WTC11 (cell line): ENCODE data around the gene CHST14. TPM values are rescaled to one million over a fixed set of nuclear protein-coding genes. Genes with fewer than 3 reads are reported as not detected.

Source experiments
- ATAC-seq: fragments of 200-7000 bp; cut with Tn5 transposase; 2 replicates; pipeline ENCODE4 v1.10.0; 2021; ENCODE audit warnings: mild to moderate bottlenecking, moderate library complexity
- CTCF ChIA-PET: fragments of 300-600 bp; sonication (Branson Sonifier 250); formaldehyde crosslinking; loops from one replicate; lab custom pipeline; 2021; ENCODE audit warnings: antibody characterized with exemption; lab: Charles Lee
- POLR2A ChIA-PET: fragments of 350-600 bp; sonication (Branson Sonifier 250); formaldehyde crosslinking; loops from one replicate; lab custom pipeline; 2021; ENCODE audit warnings: antibody characterized with exemption; lab: Charles Lee
- DNase-seq: peaks from one replicate; pipeline ENCODE4 v3.0.0; 2021; ENCODE audit warnings: low spot score
- H3K27ac Mint-ChIP-seq: 2 replicates; pipeline ENCODE4 v1.8.0; 2021; ENCODE audit warnings: mixed read lengths
- H3K27me3 Mint-ChIP-seq: 2 replicates; pipeline ENCODE4 v1.8.0; 2021; ENCODE audit warnings: low read depth, mild to moderate bottlenecking, moderate library complexity, mixed read lengths
- H3K36me3 Mint-ChIP-seq: 2 replicates; pipeline ENCODE4 v1.8.0; 2021; ENCODE audit warnings: mixed read lengths
- H3K4me1 Mint-ChIP-seq: 2 replicates; pipeline ENCODE4 v1.8.0; 2022; ENCODE audit warnings: mixed read lengths
- H3K4me3 Mint-ChIP-seq: 2 replicates; pipeline ENCODE4 v1.8.0; 2021; ENCODE audit warnings: mild to moderate bottlenecking, moderate library complexity, mixed read lengths
- H3K9me3 Mint-ChIP-seq: 2 replicates; pipeline ENCODE4 v1.8.0; 2021; ENCODE audit warnings: mixed read lengths
- ARID4B ChIP-seq: sonication (generic); formaldehyde crosslinking; IDR thresholded peaks from 2 replicates; pipeline ENCODE4 v1.8.0; 2023; ENCODE audit warnings: missing genetic modification reagents, mild to moderate bottlenecking, borderline replicate concordance
- E2F1 ChIP-seq: sonication (generic); formaldehyde crosslinking; IDR thresholded peaks from 2 replicates; pipeline ENCODE4 v1.8.0; 2022; ENCODE audit warnings: mild to moderate bottlenecking, missing genetic modification reagents
- E2F5 ChIP-seq: sonication (generic); formaldehyde crosslinking; IDR thresholded peaks from 2 replicates; pipeline ENCODE4 v1.8.1; 2022; ENCODE audit warnings: mild to moderate bottlenecking, moderate library complexity, missing genetic modification reagents
- ELF4 ChIP-seq: sonication (generic); formaldehyde crosslinking; IDR thresholded peaks from 2 replicates; pipeline ENCODE4 v1.8.1; 2022; ENCODE audit warnings: low read depth, mild to moderate bottlenecking, moderate library complexity, missing genetic modification reagents
- EMX1 ChIP-seq: fragments of 250-450 bp; sonication (Bioruptor Pico); IDR thresholded peaks from 2 replicates; pipeline ENCODE4 v1.8.0; 2021; ENCODE audit warnings: mild to moderate bottlenecking
- ETV6 ChIP-seq: sonication (generic); formaldehyde crosslinking; IDR thresholded peaks from 2 replicates; pipeline ENCODE4 v1.8.1; 2022; ENCODE audit warnings: mild to moderate bottlenecking, missing genetic modification reagents
- FOXK1 ChIP-seq: sonication (generic); formaldehyde crosslinking; IDR thresholded peaks from 2 replicates; pipeline ENCODE4 v1.8.0; 2022; ENCODE audit warnings: mild to moderate bottlenecking, moderate library complexity, missing genetic modification reagents
- HMGXB4 ChIP-seq: sonication (generic); formaldehyde crosslinking; IDR thresholded peaks from 2 replicates; pipeline ENCODE4 v1.8.1; 2023; ENCODE audit warnings: mild to moderate bottlenecking, moderate library complexity, missing genetic modification reagents
- PRDM15 ChIP-seq: sonication (generic); formaldehyde crosslinking; IDR thresholded peaks from 2 replicates; pipeline ENCODE4 v1.8.0; 2022; ENCODE audit warnings: missing genetic modification reagents
- PREB ChIP-seq: sonication (generic); formaldehyde crosslinking; IDR thresholded peaks from 2 replicates; pipeline ENCODE4 v1.8.1; 2022; ENCODE audit warnings: mild to moderate bottlenecking, missing genetic modification reagents, moderate library complexity, borderline replicate concordance
- TP53 ChIP-seq: sonication (generic); formaldehyde crosslinking; IDR thresholded peaks from 2 replicates; pipeline ENCODE4 v1.8.1; 2023; ENCODE audit warnings: mild to moderate bottlenecking, missing genetic modification reagents
- ZBTB43 ChIP-seq: sonication (generic); formaldehyde crosslinking; IDR thresholded peaks from 2 replicates; pipeline ENCODE4 v1.8.1; 2023; ENCODE audit warnings: mild to moderate bottlenecking, missing genetic modification reagents
- ZNF281 ChIP-seq: sonication (generic); formaldehyde crosslinking; IDR thresholded peaks from 2 replicates; pipeline ENCODE4 v1.8.0; 2023; ENCODE audit warnings: mild to moderate bottlenecking, missing genetic modification reagents
- total RNA-seq: library from RNA; stranded (reverse); gene quantifications from 3 replicates; pipeline ENCODE4 v1.2.3, GENCODE V29; 2021

CHST14 gene
- total RNA-seq, 1 experiment from 2014 or later: 21.3 TPM

- TF ChIP-seq ARID4B (CRISPR knock-in tag): no peak
Observed at GRCh38 chr15:40466426-40467260, 4.1 kb upstream of the CHST14 start (continued).

- CTCF ChIA-PET: no interaction called here
- Mint-ChIP-seq H3K4me1 (peaks cover 15% of the 10 kb centered on the region), H3K4me3 (no peak overlapping the region), H3K36me3 (peaks cover 34% of the 10 kb centered on the region), H3K27ac (no peak overlapping the region), H3K9me3 (no peaks in the 10 kb centered on the region), H3K27me3 (0 out of 2 replicates have a peak, but pooled peaks cover 6% of the 10 kb centered on the region)
- POLR2A ChIA-PET: no interaction called here
- DNase-seq: no peak
- TF ChIP-seq PREB (CRISPR knock-in tag): no peak
- no peak for TF ChIP-seq E2F5 (CRISPR knock-in tag)
- ATAC-seq: no peak
Observed at GRCh38 chr15:40467261-40467615, 3.5 kb upstream of the CHST14 start.

GRCh38 chr15:40468898-40469331, 1.9 kb upstream of the CHST14 start:
- no peak for DNase-seq
- POLR2A ChIA-PET: interaction anchor here (2.4 kb wide), 1 partner anchor 29 kb away, joined by 8 read pairs; no protein-coding TSS in a partner anchor
- CTCF ChIA-PET: interaction anchor here (0.7 to 1.1 kb wide), 4 partner anchors 9 to 117 kb away, joined by 3 read pairs; partner anchors contain the start of gene BAHD1
- Mint-ChIP-seq H3K36me3 (peaks cover 24% of the 10 kb centered on the region), H3K27ac (no peak overlapping the region), H3K27me3 (0 out of 2 replicates have a peak, but pooled peaks cover 6% of the 10 kb centered on the region), H3K4me1 (peaks cover 15% of the 10 kb centered on the region), H3K9me3 (no peaks in the 10 kb centered on the region), H3K4me3 (no peak overlapping the region)
- ATAC-seq: no peak
- TF ChIP-seq ELF4 (CRISPR knock-in tag): no peak
- no peak for TF ChIP-seq FOXK1
- TF ChIP-seq ZBTB43: no peak
- TF ChIP-seq ETV6 (CRISPR knock-in tag): no peak
- TF ChIP-seq ZNF281 (CRISPR knock-in tag): no peak
- no peak for TF ChIP-seq E2F1 (CRISPR knock-in tag)
- no peak for TF ChIP-seq EMX1 (CRISPR knock-in tag)
- no peak for TF ChIP-seq PRDM15 (CRISPR knock-in tag)
- TF ChIP-seq TP53 (CRISPR knock-in tag): no peak
- no peak for TF ChIP-seq HMGXB4 (CRISPR knock-in tag)
